HEK293 (cell line): ENCODE measurements around the gene TTF2.
A peak's percentile ranks its signal among the peaks of the same experiment; 100 is the strongest.

ENCODE experiments used
- BCL11A ChIP-seq: fragments of 450-650 bp; formaldehyde crosslinking; IDR thresholded peaks from 2 replicates; pipeline ENCODE4 v1.5.1; 2016; ENCODE audit warnings: low read depth, missing biosample characterization, missing genetic modification characterization
- EGR2 ChIP-seq: fragments of 450-650 bp; formaldehyde crosslinking; IDR thresholded peaks from 2 replicates; pipeline ENCODE4 v1.5.1; 2016; ENCODE audit warnings: low read depth, missing biosample characterization, missing genetic modification characterization
- GFI1B ChIP-seq: fragments of 450-650 bp; formaldehyde crosslinking; IDR thresholded peaks from 2 replicates; pipeline ENCODE4 v1.5.1; 2016; ENCODE audit warnings: missing biosample characterization, missing genetic modification characterization
- OVOL3 ChIP-seq: fragments of 450-650 bp; formaldehyde crosslinking; IDR thresholded peaks from 2 replicates; pipeline ENCODE4 v1.5.1; 2016; ENCODE audit warnings: missing biosample characterization, missing genetic modification characterization
- SCRT1 ChIP-seq: fragments of 450-650 bp; formaldehyde crosslinking; IDR thresholded peaks from 2 replicates; pipeline ENCODE4 v1.5.1; 2016; ENCODE audit warnings: missing biosample characterization, missing genetic modification characterization, borderline replicate concordance
- SP3 ChIP-seq: fragments of 450-650 bp; formaldehyde crosslinking; IDR thresholded peaks from 2 replicates; pipeline ENCODE4 v1.5.1; 2016; ENCODE audit warnings: missing biosample characterization, missing genetic modification characterization
- WT1 ChIP-seq: fragments of 450-650 bp; formaldehyde crosslinking; IDR thresholded peaks from 2 replicates; pipeline ENCODE4 v1.5.1; 2016; ENCODE audit warnings: missing biosample characterization, missing genetic modification characterization
- ZBTB48 ChIP-seq: fragments of 450-650 bp; formaldehyde crosslinking; IDR thresholded peaks from 2 replicates; pipeline ENCODE4 v1.5.1; 2016; ENCODE audit warnings: missing biosample characterization, missing genetic modification characterization
- ZBTB7A ChIP-seq: fragments of 450-650 bp; formaldehyde crosslinking; IDR thresholded peaks from 2 replicates; pipeline ENCODE4 v1.5.1; 2016; ENCODE audit warnings: low read depth, missing biosample characterization, missing genetic modification characterization
- ZFHX2 ChIP-seq: fragments of 450-650 bp; formaldehyde crosslinking; conservative IDR thresholded peaks from 2 replicates; pipeline ENCODE4 v1.5.1; 2016; ENCODE audit warnings: missing biosample characterization, missing genetic modification characterization
- ZNF10 ChIP-seq: fragments of 450-650 bp; formaldehyde crosslinking; IDR thresholded peaks from 2 replicates; pipeline ENCODE4 v1.5.1; 2017; ENCODE audit warnings: missing biosample characterization, missing genetic modification characterization
- ZNF132 ChIP-seq: fragments of 450-650 bp; formaldehyde crosslinking; IDR thresholded peaks from 2 replicates; pipeline ENCODE4 v1.5.1; 2017; ENCODE audit warnings: missing biosample characterization, missing genetic modification characterization, borderline replicate concordance
- ZNF155 ChIP-seq: fragments of 450-650 bp; formaldehyde crosslinking; IDR thresholded peaks from 2 replicates; pipeline ENCODE4 v1.5.1; 2016; ENCODE audit warnings: missing biosample characterization, missing genetic modification characterization
- ZNF157 ChIP-seq: fragments of 450-650 bp; formaldehyde crosslinking; IDR thresholded peaks from 2 replicates; pipeline ENCODE4 v1.5.1; 2016; ENCODE audit warnings: missing biosample characterization, missing genetic modification characterization
- ZNF175 ChIP-seq: fragments of 450-650 bp; formaldehyde crosslinking; IDR thresholded peaks from 2 replicates; pipeline ENCODE4 v1.5.1; 2016; ENCODE audit warnings: missing biosample characterization, missing genetic modification characterization
- ZNF211 ChIP-seq: fragments of 450-650 bp; formaldehyde crosslinking; IDR thresholded peaks from 2 replicates; pipeline ENCODE4 v1.5.1; 2016; ENCODE audit warnings: low read depth, missing biosample characterization, missing genetic modification characterization
- ZNF266 ChIP-seq: fragments of 450-650 bp; formaldehyde crosslinking; IDR thresholded peaks from 2 replicates; pipeline ENCODE4 v1.5.1; 2016; ENCODE audit warnings: missing biosample characterization, missing genetic modification characterization, low read depth
- ZNF324 ChIP-seq: fragments of 450-650 bp; formaldehyde crosslinking; IDR thresholded peaks from 2 replicates; pipeline ENCODE4 v1.5.1; 2016; ENCODE audit warnings: missing biosample characterization, missing genetic modification characterization
- ZNF341 ChIP-seq: fragments of 450-650 bp; formaldehyde crosslinking; IDR thresholded peaks from 2 replicates; pipeline ENCODE4; 2016; ENCODE audit warnings: low read depth, missing biosample characterization, missing genetic modification characterization
- ZNF404 ChIP-seq: fragments of 450-650 bp; formaldehyde crosslinking; IDR thresholded peaks from 2 replicates; pipeline ENCODE4 v1.5.1; 2017; ENCODE audit warnings: missing biosample characterization, missing genetic modification characterization
- ZNF423 ChIP-seq: fragments of 450-650 bp; formaldehyde crosslinking; IDR thresholded peaks from 2 replicates; pipeline ENCODE4 v1.5.1; 2016; ENCODE audit warnings: missing biosample characterization, missing genetic modification characterization
- ZNF426 ChIP-seq: fragments of 450-650 bp; formaldehyde crosslinking; IDR thresholded peaks from 2 replicates; pipeline ENCODE4 v1.5.1; 2017; ENCODE audit warnings: missing biosample characterization, missing genetic modification characterization, mild to moderate bottlenecking, inconsistent platforms, moderate library complexity
- ZNF530 ChIP-seq: fragments of 450-650 bp; formaldehyde crosslinking; IDR thresholded peaks from 2 replicates; pipeline ENCODE4 v1.5.1; 2016; ENCODE audit warnings: low read depth, missing biosample characterization, missing genetic modification characterization
- ZNF623 ChIP-seq: fragments of 450-650 bp; formaldehyde crosslinking; IDR thresholded peaks from 2 replicates; pipeline ENCODE4 v1.5.1; 2016; ENCODE audit warnings: missing biosample characterization, missing genetic modification characterization
- ZNF776 ChIP-seq: fragments of 450-650 bp; formaldehyde crosslinking; IDR thresholded peaks from 2 replicates; pipeline ENCODE4 v1.5.0; 2017; ENCODE audit warnings: missing biosample characterization, missing genetic modification characterization, borderline replicate concordance
- ZNF843 ChIP-seq: fragments of 450-650 bp; formaldehyde crosslinking; IDR thresholded peaks from 2 replicates; pipeline ENCODE4 v1.5.1; 2016; ENCODE audit warnings: missing biosample characterization, missing genetic modification characterization
- TF ChIP-seq, protein P1 (sequence below): fragments of 450-650 bp; formaldehyde crosslinking; conservative IDR thresholded peaks from 2 replicates; pipeline ENCODE4 v1.5.1; 2016; ENCODE audit warnings: low read depth, missing biosample characterization, missing genetic modification characterization
- TF ChIP-seq, protein P2 (sequence below): IDR thresholded peaks from 2 replicates; pipeline ENCODE4 v1.6.1; 2011; ENCODE audit warnings: mild to moderate bottlenecking, low read depth, low read length, borderline replicate concordance
- TF ChIP-seq, protein P3 (sequence below): fragments of 450-650 bp; formaldehyde crosslinking; optimal IDR thresholded peaks from 2 replicates; pipeline ENCODE3; 2016; ENCODE audit warnings: missing biosample characterization, mild to moderate bottlenecking, missing genetic modification characterization
- TF ChIP-seq, protein P4 (sequence below): fragments of 450-650 bp; formaldehyde crosslinking; IDR thresholded peaks from 2 replicates; pipeline ENCODE4 v1.5.1; 2016; ENCODE audit warnings: missing biosample characterization, missing genetic modification characterization
- TF ChIP-seq, protein P5 (sequence below): fragments of 450-650 bp; formaldehyde crosslinking; IDR thresholded peaks from 2 replicates; pipeline ENCODE4 v1.5.1; 2017; ENCODE audit warnings: missing biosample characterization, missing genetic modification characterization

The TTF2 gene

DNA sequence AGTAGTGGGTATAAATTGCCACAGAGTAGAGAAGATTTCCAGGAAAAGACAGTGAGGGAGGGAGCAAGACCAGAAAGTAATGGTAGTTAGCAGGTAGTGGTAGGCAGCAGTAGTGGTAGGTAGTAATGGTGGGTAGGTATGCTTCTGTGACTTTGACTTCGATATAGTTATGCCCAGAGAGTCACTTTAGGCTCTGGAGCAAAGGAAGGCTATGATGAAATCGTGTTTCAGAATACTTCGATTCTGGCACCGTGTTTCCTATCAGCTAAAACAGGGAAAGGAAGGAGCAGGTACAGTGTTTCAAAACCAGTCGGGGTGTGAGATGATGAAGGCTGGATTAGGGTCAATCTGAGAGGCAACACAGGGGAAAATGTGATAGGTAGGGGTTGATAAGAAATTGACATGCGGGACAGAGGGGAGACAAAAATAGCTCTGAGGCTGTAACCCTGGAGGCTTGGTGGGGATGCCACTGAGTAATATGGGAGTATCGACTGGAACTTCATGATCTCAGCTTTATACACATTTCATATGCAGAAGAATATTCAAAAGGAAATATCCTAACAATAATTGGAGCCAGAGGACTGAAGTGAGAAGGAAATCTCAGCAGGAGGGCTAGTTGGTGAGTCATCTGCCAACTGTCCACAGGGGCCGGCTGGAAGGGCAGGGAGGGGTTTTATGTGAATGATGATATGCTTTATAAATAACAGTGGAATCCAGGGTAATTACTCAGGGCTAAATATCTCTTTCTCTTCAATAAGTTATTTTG is 86.6 kb downstream of the TTF2 start (continued):
- TF ChIP-seq ZNF843 (tag by site-specific recombination) (peak; percentile 59; the same call in 1 of the 2 replicates), ZBTB48 (no peak), BCL11A (tag by site-specific recombination) (0 out of 2 replicates have a peak, but pooled peaks have one; percentile 35), OVOL3 (no peak), ZNF155 (tag by site-specific recombination) (no peak), ZNF132 (no peak), ZNF623 (no peak), ZBTB7A (tag by site-specific recombination) (no peak), ZNF341 (peak; percentile 61), EGR2 (tag by site-specific recombination) (no peak), ZNF10 (tag by site-specific recombination) (0 out of 2 replicates have a peak, but pooled peaks have one; percentile 16), WT1 (tag by site-specific recombination) (peak; percentile 73), GFI1B (no peak), ZFHX2 (no peak), ZNF404 (tag by site-specific recombination) (no peak), ZNF423 (no peak), ZNF157 (tag by site-specific recombination) (no peak), ZNF426 (tag by site-specific recombination) (no peak), ZNF266 (tag by site-specific recombination) (no peak), SCRT1 (tag by site-specific recombination) (no peak), ZNF175 (tag by site-specific recombination) (no peak), SP3 (tag by site-specific recombination) (no peak), ZNF530 (tag by site-specific recombination) (no peak), ZNF324 (tag by site-specific recombination) (0 out of 2 replicates have a peak, but pooled peaks have one; percentile 50), ZNF776 (tag by site-specific recombination) (no peak), ZNF211 (tag by site-specific recombination) (no peak)
- TF ChIP-seq, protein P1, sequence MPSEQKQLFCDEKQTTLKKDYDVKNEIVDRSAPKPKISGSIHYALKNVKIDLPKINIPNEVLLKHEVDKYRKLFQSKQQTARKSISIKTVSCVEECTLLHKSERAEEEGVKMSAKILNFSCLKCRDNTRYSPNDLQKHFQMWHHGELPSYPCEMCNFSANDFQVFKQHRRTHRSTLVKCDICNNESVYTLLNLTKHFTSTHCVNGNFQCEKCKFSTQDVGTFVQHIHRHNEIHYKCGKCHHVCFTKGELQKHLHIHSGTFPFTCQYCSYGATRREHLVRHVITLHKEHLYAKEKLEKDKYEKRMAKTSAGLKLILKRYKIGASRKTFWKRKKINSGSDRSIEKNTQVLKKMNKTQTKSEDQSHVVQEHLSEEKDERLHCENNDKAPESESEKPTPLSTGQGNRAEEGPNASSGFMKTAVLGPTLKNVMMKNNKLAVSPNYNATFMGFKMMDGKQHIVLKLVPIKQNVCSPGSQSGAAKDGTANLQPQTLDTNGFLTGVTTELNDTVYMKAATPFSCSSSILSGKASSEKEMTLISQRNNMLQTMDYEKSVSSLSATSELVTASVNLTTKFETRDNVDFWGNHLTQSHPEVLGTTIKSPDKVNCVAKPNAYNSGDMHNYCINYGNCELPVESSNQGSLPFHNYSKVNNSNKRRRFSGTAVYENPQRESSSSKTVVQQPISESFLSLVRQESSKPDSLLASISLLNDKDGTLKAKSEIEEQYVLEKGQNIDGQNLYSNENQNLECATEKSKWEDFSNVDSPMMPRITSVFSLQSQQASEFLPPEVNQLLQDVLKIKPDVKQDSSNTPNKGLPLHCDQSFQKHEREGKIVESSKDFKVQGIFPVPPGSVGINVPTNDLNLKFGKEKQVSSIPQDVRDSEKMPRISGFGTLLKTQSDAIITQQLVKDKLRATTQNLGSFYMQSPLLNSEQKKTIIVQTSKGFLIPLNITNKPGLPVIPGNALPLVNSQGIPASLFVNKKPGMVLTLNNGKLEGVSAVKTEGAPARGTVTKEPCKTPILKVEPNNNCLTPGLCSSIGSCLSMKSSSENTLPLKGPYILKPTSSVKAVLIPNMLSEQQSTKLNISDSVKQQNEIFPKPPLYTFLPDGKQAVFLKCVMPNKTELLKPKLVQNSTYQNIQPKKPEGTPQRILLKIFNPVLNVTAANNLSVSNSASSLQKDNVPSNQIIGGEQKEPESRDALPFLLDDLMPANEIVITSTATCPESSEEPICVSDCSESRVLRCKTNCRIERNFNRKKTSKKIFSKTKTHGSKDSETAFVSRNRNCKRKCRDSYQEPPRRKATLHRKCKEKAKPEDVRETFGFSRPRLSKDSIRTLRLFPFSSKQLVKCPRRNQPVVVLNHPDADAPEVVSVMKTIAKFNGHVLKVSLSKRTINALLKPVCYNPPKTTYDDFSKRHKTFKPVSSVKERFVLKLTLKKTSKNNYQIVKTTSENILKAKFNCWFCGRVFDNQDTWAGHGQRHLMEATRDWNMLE: no peak
- TF ChIP-seq, protein P2, sequence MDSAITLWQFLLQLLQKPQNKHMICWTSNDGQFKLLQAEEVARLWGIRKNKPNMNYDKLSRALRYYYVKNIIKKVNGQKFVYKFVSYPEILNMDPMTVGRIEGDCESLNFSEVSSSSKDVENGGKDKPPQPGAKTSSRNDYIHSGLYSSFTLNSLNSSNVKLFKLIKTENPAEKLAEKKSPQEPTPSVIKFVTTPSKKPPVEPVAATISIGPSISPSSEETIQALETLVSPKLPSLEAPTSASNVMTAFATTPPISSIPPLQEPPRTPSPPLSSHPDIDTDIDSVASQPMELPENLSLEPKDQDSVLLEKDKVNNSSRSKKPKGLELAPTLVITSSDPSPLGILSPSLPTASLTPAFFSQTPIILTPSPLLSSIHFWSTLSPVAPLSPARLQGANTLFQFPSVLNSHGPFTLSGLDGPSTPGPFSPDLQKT: no peak
- TF ChIP-seq, protein P3, sequence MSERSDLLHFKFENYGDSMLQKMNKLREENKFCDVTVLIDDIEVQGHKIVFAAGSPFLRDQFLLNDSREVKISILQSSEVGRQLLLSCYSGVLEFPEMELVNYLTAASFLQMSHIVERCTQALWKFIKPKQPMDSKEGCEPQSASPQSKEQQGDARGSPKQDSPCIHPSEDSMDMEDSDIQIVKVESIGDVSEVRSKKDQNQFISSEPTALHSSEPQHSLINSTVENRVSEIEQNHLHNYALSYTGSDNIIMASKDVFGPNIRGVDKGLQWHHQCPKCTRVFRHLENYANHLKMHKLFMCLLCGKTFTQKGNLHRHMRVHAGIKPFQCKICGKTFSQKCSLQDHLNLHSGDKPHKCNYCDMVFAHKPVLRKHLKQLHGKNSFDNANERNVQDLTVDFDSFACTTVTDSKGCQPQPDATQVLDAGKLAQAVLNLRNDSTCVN: no peak
- TF ChIP-seq, protein P4, sequence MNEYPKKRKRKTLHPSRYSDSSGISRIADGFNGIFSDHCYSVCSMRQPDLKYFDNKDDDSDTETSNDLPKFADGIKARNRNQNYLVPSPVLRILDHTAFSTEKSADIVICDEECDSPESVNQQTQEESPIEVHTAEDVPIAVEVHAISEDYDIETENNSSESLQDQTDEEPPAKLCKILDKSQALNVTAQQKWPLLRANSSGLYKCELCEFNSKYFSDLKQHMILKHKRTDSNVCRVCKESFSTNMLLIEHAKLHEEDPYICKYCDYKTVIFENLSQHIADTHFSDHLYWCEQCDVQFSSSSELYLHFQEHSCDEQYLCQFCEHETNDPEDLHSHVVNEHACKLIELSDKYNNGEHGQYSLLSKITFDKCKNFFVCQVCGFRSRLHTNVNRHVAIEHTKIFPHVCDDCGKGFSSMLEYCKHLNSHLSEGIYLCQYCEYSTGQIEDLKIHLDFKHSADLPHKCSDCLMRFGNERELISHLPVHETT (tag by site-specific recombination): no peak
- TF ChIP-seq, protein P5, sequence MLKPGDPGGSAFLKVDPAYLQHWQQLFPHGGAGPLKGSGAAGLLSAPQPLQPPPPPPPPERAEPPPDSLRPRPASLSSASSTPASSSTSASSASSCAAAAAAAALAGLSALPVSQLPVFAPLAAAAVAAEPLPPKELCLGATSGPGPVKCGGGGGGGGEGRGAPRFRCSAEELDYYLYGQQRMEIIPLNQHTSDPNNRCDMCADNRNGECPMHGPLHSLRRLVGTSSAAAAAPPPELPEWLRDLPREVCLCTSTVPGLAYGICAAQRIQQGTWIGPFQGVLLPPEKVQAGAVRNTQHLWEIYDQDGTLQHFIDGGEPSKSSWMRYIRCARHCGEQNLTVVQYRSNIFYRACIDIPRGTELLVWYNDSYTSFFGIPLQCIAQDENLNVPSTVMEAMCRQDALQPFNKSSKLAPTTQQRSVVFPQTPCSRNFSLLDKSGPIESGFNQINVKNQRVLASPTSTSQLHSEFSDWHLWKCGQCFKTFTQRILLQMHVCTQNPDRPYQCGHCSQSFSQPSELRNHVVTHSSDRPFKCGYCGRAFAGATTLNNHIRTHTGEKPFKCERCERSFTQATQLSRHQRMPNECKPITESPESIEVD (tag by site-specific recombination): peak; percentile 81
